GM18507 (cell line): ENCODE results near the gene NAA10.
"Not testable (repeated sequence)": the region's sequence is repeated elsewhere in the genome, so short reads cannot be mapped to it uniquely, and the experiment has no call there.

ENCODE experiments used
- DNase-seq: peaks from one replicate; pipeline ENCODE4 v3.0.0; 2011; ENCODE audit warnings: low read depth; ENCODE audit not compliant: insufficient read length; ENCODE audit errors: extremely low spot score
- FAIRE-seq: peaks from 2 replicates; lab custom pipeline; 2011; peaks lifted over from hg19 to GRCh38; lab: Jason Lieb, UNC

Gene NAA10

GRCh38 chrX:153934762-153935325, at the start of gene NAA10:
Gene NAA10 (minus strand): TSS chrX:153935037. CDS start chrX:153934904, 133 bp downstream.
- DNase-seq (peak; percentile 63), FAIRE-seq (peak; percentile 83)

GRCh38 chrX:153983321-153983801, 48.5 kb upstream of the NAA10 start:
- FAIRE-seq (peak; percentile 76), DNase-seq (no peak)

GRCh38 chrX:153981771-153982533, 47.1 kb upstream of the NAA10 start:
- FAIRE-seq: no peak

GRCh38 chrX:153981231-153981630, 46.4 kb upstream of the NAA10 start:
- FAIRE-seq (peak; percentile 68), DNase-seq (no peak)

More at GRCh38 chrX:153981771-153982533, 47.1 kb upstream of the NAA10 start:
- no peak for DNase-seq

- peak; percentile 97 for FAIRE-seq
- not testable (repeated sequence) for DNase-seq
Observed at GRCh38 chrX:153980394-153980793, 45.6 kb upstream of the NAA10 start.

- FAIRE-seq: peak; percentile 59
- DNase-seq: no peak
Observed at GRCh38 chrX:153974726-153975286, 40.0 kb upstream of the NAA10 start.

- DNase-seq: no peak
- peak; percentile 48 for FAIRE-seq
Observed at GRCh38 chrX:153974003-153974725, 39.3 kb upstream of the NAA10 start.

- DNase-seq (no peak), FAIRE-seq (no peak)
Observed at GRCh38 chrX:153973127-153974002, 38.5 kb upstream of the NAA10 start.

- FAIRE-seq (no peak), DNase-seq (peak; percentile 69)
Observed at GRCh38 chrX:153972368-153973126, 37.7 kb upstream of the NAA10 start, which contains the start of gene TMEM187. Gene TMEM187 (plus strand): TSS chrX:153972754. CDS start chrX:153982063, 9,309 bp downstream.

GRCh38 chrX:153971450-153972367, 36.9 kb upstream of the NAA10 start, which contains the start of gene HCFC1:
Gene HCFC1 (minus strand): TSS chrX:153971818. CDS start chrX:153970840, 978 bp downstream.
- FAIRE-seq: peak; percentile 97
- DNase-seq: peak; percentile 48

GRCh38 chrX:153971124-153971449, 36.2 kb upstream of the NAA10 start:
- no peak for FAIRE-seq
- peak; percentile 33 for DNase-seq

- DNase-seq: no peak
- no peak for FAIRE-seq
Observed at GRCh38 chrX:153970357-153971123, 35.7 kb upstream of the NAA10 start.

- FAIRE-seq (no peak), DNase-seq (no peak)
Observed at GRCh38 chrX:153969904-153970356, 35.1 kb upstream of the NAA10 start.

GRCh38 chrX:153969125-153969903, 34.5 kb upstream of the NAA10 start:
- FAIRE-seq: no peak
- DNase-seq: no peak

- no peak for DNase-seq
- FAIRE-seq: peak; percentile 94
Observed at GRCh38 chrX:153968754-153969124, 33.9 kb upstream of the NAA10 start.

- FAIRE-seq (no peak), DNase-seq (no peak)
Observed at GRCh38 chrX:153968255-153968654, 33.4 kb upstream of the NAA10 start.
